A549 (cell line): ENCODE measurements around the gene AFF3. TPM values are rescaled to one million over a fixed set of nuclear protein-coding genes. Genes with fewer than 3 reads are reported as not detected.

Experiments used
- ATAC-seq, 2 experiments: fragments of 200-7000 bp in 1 of 2; fragments of >200 bp in 1 of 2; cut with Nextera tagmentation in 1 of 2; cut with Tn5 transposase in 1 of 2; 3 replicates each; pipeline versions ENCODE4 v1.8.0 to v1.9.1; 2018 to 2020; ENCODE audit warnings: mild to moderate bottlenecking in 1 of 2, moderate library complexity in 1 of 2
- CTCF ChIA-PET: fragments of 300-600 bp; sonication (Branson Sonifier 250); formaldehyde crosslinking; extraction: SDS; loops from one replicate; lab custom pipeline; 2021; ENCODE audit warnings: antibody characterized with exemption, inconsistent platforms; lab: Yijun Ruan, JAX
- POLR2A ChIA-PET: fragments of 350-600 bp; formaldehyde crosslinking; extraction: SDS; loops from one replicate; lab custom pipeline; 2021; ENCODE audit warnings: antibody characterized with exemption, inconsistent platforms; lab: Yijun Ruan, JAX
- DNase-seq, 2 experiments: peaks; one replicate each; pipeline versions ENCODE4 v3.0.0 to v3.0.0-alpha.2; 2011 to 2016; ENCODE audit warnings: low read depth in 1 of 2, low spot score in 1 of 2
- FAIRE-seq: peaks from 2 replicates; lab custom pipeline; 2011; peaks lifted over from hg19 to GRCh38; lab: Jason Lieb, UNC
- H3K27ac ChIP-seq, 2 experiments: fragments of >200 bp; sonication (Bioruptor Twin); formaldehyde crosslinking; 3 replicates each; pipeline ENCODE4 v1.5.1; 2016 to 2017
- H3K4me1 ChIP-seq: fragments of >200 bp; sonication (Bioruptor Twin); formaldehyde crosslinking; 3 replicates; pipeline ENCODE4 v1.6.1; 2016
- H3K4me2 ChIP-seq: fragments of >200 bp; sonication (Bioruptor Twin); formaldehyde crosslinking; 3 replicates; pipeline ENCODE4 v1.6.1; 2016
- H3K4me3 ChIP-seq: fragments of >200 bp; sonication (Bioruptor Twin); formaldehyde crosslinking; 3 replicates; pipeline ENCODE4 v1.5.1; 2016
- H3K9me3 ChIP-seq: fragments of >200 bp; sonication (Bioruptor Twin); formaldehyde crosslinking; 3 replicates; pipeline ENCODE4 v1.6.1; 2016
- BCL3 ChIP-seq: fragments of >200 bp; sonication (Bioruptor Twin); formaldehyde crosslinking; IDR thresholded peaks from 3 replicates; pipeline ENCODE4 v1.6.1; 2016
- EHF ChIP-seq: fragments of 250-450 bp; sonication (Bioruptor Pico); IDR thresholded peaks from 2 replicates; pipeline ENCODE4 v1.5.0; 2020; ENCODE audit warnings: mild to moderate bottlenecking
- EHMT2 ChIP-seq: fragments of 200-600 bp; sonication (generic); IDR thresholded peaks from 2 replicates; pipeline ENCODE4 v1.6.1; 2016; ENCODE audit warnings: antibody characterized with exemption, low read depth, mild to moderate bottlenecking, moderate library complexity
- ESRRA ChIP-seq: fragments of 150-350 bp; IDR thresholded peaks from 2 replicates; pipeline ENCODE4 v1.6.1; 2014; ENCODE audit warnings: mild to moderate bottlenecking, low read length, borderline replicate concordance
- FOSB ChIP-seq: fragments of 250-450 bp; sonication (Bioruptor Pico); IDR thresholded peaks from 2 replicates; pipeline ENCODE4 v1.5.0; 2020; ENCODE audit warnings: mild to moderate bottlenecking, moderate library complexity
- FOSL2 ChIP-seq, 2 experiments: fragments of 450-650 bp in 1 of 2; fragments of >200 bp in 1 of 2; sonication (Bioruptor Twin) in 1 of 2; formaldehyde crosslinking; IDR thresholded peaks; 2 replicates each; pipeline versions ENCODE4 v1.5.0 to v1.6.1; 2016 to 2020; ENCODE audit warnings: mild to moderate bottlenecking in 1 of 2, moderate library complexity in 1 of 2
- GATA3 ChIP-seq: IDR thresholded peaks from 2 replicates; pipeline ENCODE4 v1.6.1; 2012; ENCODE audit warnings: borderline replicate concordance
- HES2 ChIP-seq: fragments of >200 bp; sonication (Bioruptor Twin); formaldehyde crosslinking; IDR thresholded peaks from 2 replicates; pipeline ENCODE4 v1.6.1; 2016
- HEYL ChIP-seq: fragments of 250-450 bp; sonication (Bioruptor Pico); IDR thresholded peaks from 2 replicates; pipeline ENCODE4 v1.8.0; 2021; ENCODE audit warnings: mild to moderate bottlenecking, moderate library complexity
- HMGXB4 ChIP-seq: fragments of 250-450 bp; sonication (Bioruptor Pico); IDR thresholded peaks from 2 replicates; pipeline ENCODE4 v1.5.0; 2021; ENCODE audit warnings: mild to moderate bottlenecking, moderate library complexity, borderline replicate concordance
- HOXB13 ChIP-seq: fragments of 250-450 bp; sonication (Bioruptor Pico); IDR thresholded peaks from 2 replicates; pipeline ENCODE4 v1.5.0; 2020; ENCODE audit warnings: low read depth, mild to moderate bottlenecking, moderate library complexity
- MAFK ChIP-seq: fragments of 450-650 bp; IDR thresholded peaks from 2 replicates; pipeline ENCODE4 v1.6.1; 2014; ENCODE audit not compliant: partially characterized antibody
- MAX ChIP-seq: IDR thresholded peaks from 2 replicates; pipeline ENCODE4 v1.6.1; 2012
- NFE2L2 ChIP-seq: fragments of 150-350 bp; conservative IDR thresholded peaks from 2 replicates; pipeline ENCODE4 v1.6.1; 2014; ENCODE audit warnings: low read length
- POLR2A ChIP-seq: IDR thresholded peaks from 2 replicates; pipeline ENCODE4 v1.6.1; 2012; ENCODE audit warnings: mild to moderate bottlenecking, low read length
- RFX5 ChIP-seq: fragments of 450-650 bp; IDR thresholded peaks from 2 replicates; pipeline ENCODE4 v1.7.1; 2014; ENCODE audit warnings: antibody characterized with exemption, mild to moderate bottlenecking, moderate library complexity
- SREBF2 ChIP-seq: fragments of 450-650 bp; IDR thresholded peaks from 2 replicates; pipeline ENCODE4 v1.6.1; 2014; ENCODE audit warnings: mild to moderate bottlenecking, moderate library complexity
- TFCP2L1 ChIP-seq: fragments of 250-450 bp; sonication (Bioruptor Pico); IDR thresholded peaks from 2 replicates; pipeline ENCODE4 v1.5.0; 2021; ENCODE audit warnings: mild to moderate bottlenecking
- TP53 ChIP-seq: fragments of 250-450 bp; sonication (Bioruptor Pico); IDR thresholded peaks from 2 replicates; pipeline ENCODE4 v1.5.0; 2021; ENCODE audit warnings: mild to moderate bottlenecking, moderate library complexity
- USF2 ChIP-seq: fragments of 450-650 bp; IDR thresholded peaks from 2 replicates; pipeline ENCODE4 v1.6.1; 2014; ENCODE audit warnings: antibody characterized with exemption
- ZFP36 ChIP-seq: fragments of 450-650 bp; IDR thresholded peaks from 2 replicates; pipeline ENCODE4 v1.6.1; 2014; ENCODE audit warnings: borderline replicate concordance; ENCODE audit not compliant: partially characterized antibody
- WGBS: methylation state at CpG from one replicate; pipeline ENCODE4 v1.1.6; 2017; ENCODE audit errors: missing lambda C conversion rate; 5-methylcytosine and 5-hydroxymethylcytosine counted together
- polyA plus RNA-seq, 4 experiments: library from polyadenylated mRNA; depleted of rRNA in 3 of 4; stranded (reverse); fragments of >200 nt; fragmentation: RNase III in 1 of 4; extraction: RNeasy Plus Mini Kit Qiagen cat#74134 plus additional on column Dnase treatment in 1 of 4; gene quantifications; 2 replicates in 3 of 4; 3 replicates in 1 of 4; pipeline ENCODE4 v1.2.3, GENCODE V29; 2011 to 2017
- TF ChIP-seq, protein P1 (sequence below): fragments of 150-350 bp; IDR thresholded peaks from 2 replicates; pipeline ENCODE4 v1.6.1; 2014; ENCODE audit warnings: low read depth, mild to moderate bottlenecking, low read length
- TF ChIP-seq, protein P2 (sequence below): fragments of >200 bp; sonication (Bioruptor Twin); formaldehyde crosslinking; IDR thresholded peaks from 3 replicates; pipeline ENCODE4 v1.5.1; 2016
- TF ChIP-seq, protein P3 (sequence below): fragments of 250-450 bp; sonication (Bioruptor Pico); IDR thresholded peaks from 2 replicates; pipeline ENCODE4 v1.5.0; 2020; ENCODE audit warnings: low read depth, mild to moderate bottlenecking, moderate library complexity

Gene AFF3
- polyA plus RNA-seq, 2 of the 4 experiments (the other 2 are of a cell fraction): not detected

DNA sequence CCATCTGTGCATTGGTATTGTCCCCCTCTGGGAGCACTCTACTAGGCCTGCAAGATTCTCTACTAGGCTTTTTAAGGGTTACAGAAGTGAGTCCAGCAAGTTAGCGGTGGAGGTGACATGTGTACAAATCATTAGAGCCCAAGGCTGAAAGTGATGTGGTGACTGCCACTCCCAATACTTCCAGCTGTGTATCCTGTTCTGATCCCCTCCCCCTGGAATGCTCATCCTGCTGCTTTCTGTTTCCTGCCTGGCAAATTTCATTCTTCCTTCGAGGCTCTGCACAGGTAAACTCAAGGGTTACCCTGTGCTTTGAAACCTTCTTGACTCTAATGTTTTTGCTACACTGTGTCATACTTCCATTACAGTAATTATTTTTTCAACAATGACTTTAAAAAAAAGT is 394.0 kb downstream of the AFF3 start:
- no peak for TF ChIP-seq TFCP2L1 (CRISPR knock-in tag)
- no peak overlapping the region for H3K27ac ChIP-seq
- DNase-seq (no peak), FAIRE-seq (no peak), ATAC-seq (no peak)
- no peak overlapping the region for H3K4me3 ChIP-seq
- H3K9me3 ChIP-seq: no peaks in the 10 kb centered on the region
- POLR2A ChIA-PET: no interaction called here
- CTCF ChIA-PET: no interaction called here
- no peaks in the 10 kb centered on the region for H3K4me1 ChIP-seq
- 16% methylated on average over 2 of the region's 2 CpGs for WGBS
- H3K4me2 ChIP-seq: no peak overlapping the region

GRCh38 chr2:99747842-99748241 is 394.5 kb downstream of the AFF3 start:
- POLR2A ChIA-PET: no interaction called here
- Histone ChIP-seq H3K4me3 (no peak overlapping the region), H3K9me3 (no peaks in the 10 kb centered on the region), H3K27ac (no peak overlapping the region), H3K4me1 (no peaks in the 10 kb centered on the region), H3K4me2 (no peak overlapping the region)
- DNase-seq (no peak), FAIRE-seq (no peak), ATAC-seq (no peak)
- no peak for TF ChIP-seq ZFP36
- TF ChIP-seq FOSB (CRISPR knock-in tag): no peak
- TF ChIP-seq, protein P1, sequence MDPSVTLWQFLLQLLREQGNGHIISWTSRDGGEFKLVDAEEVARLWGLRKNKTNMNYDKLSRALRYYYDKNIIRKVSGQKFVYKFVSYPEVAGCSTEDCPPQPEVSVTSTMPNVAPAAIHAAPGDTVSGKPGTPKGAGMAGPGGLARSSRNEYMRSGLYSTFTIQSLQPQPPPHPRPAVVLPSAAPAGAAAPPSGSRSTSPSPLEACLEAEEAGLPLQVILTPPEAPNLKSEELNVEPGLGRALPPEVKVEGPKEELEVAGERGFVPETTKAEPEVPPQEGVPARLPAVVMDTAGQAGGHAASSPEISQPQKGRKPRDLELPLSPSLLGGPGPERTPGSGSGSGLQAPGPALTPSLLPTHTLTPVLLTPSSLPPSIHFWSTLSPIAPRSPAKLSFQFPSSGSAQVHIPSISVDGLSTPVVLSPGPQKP: no peak
- TF ChIP-seq EHF (CRISPR knock-in tag): no peak
- TF ChIP-seq, protein P2, sequence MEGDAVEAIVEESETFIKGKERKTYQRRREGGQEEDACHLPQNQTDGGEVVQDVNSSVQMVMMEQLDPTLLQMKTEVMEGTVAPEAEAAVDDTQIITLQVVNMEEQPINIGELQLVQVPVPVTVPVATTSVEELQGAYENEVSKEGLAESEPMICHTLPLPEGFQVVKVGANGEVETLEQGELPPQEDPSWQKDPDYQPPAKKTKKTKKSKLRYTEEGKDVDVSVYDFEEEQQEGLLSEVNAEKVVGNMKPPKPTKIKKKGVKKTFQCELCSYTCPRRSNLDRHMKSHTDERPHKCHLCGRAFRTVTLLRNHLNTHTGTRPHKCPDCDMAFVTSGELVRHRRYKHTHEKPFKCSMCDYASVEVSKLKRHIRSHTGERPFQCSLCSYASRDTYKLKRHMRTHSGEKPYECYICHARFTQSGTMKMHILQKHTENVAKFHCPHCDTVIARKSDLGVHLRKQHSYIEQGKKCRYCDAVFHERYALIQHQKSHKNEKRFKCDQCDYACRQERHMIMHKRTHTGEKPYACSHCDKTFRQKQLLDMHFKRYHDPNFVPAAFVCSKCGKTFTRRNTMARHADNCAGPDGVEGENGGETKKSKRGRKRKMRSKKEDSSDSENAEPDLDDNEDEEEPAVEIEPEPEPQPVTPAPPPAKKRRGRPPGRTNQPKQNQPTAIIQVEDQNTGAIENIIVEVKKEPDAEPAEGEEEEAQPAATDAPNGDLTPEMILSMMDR: no peak
- no peak for TF ChIP-seq SREBF2
- TF ChIP-seq, protein P3, sequence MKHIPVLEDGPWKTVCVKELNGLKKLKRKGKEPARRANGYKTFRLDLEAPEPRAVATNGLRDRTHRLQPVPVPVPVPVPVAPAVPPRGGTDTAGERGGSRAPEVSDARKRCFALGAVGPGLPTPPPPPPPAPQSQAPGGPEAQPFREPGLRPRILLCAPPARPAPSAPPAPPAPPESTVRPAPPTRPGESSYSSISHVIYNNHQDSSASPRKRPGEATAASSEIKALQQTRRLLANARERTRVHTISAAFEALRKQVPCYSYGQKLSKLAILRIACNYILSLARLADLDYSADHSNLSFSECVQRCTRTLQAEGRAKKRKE (CRISPR knock-in tag): no peak
- no peak for TF ChIP-seq BCL3
- no peak for TF ChIP-seq HOXB13
- no peak for TF ChIP-seq NFE2L2
- TF ChIP-seq USF2: no peak
- no peak for TF ChIP-seq MAX
- TF ChIP-seq EHMT2: no peak
- TF ChIP-seq MAFK: no peak
- TF ChIP-seq ESRRA: no peak
- 61% methylated on average over 3 of the region's 3 CpGs for WGBS
- CTCF ChIA-PET: no interaction called here

DNA sequence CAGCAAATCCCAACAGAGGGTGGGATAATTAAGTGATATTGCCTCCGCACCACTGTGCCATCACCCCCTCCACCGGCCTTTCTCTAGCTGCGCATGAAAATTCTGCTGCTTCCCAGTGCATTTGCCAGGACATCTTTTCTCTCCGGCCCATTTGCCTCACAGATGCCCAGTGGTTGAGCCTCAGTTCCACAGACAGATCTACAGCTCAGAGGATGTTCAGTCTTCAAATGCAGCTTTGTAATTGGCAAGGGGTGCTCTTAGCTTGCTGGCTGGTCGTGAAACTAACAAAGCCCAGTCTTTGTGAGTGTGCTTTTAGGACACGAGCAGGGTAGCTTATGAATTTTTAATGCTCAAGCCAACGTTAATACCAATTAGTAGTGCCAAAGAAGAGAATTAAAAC is 399.2 kb downstream of the AFF3 start:
- no peak for DNase-seq
- ATAC-seq: no peak
- H3K9me3 ChIP-seq: no peaks in the 10 kb centered on the region
- H3K4me3 ChIP-seq: no peak overlapping the region
- H3K4me2 ChIP-seq: no peak overlapping the region
- ChIA-PET POLR2A (no interaction called here), CTCF (no interaction called here)
- H3K4me1 ChIP-seq: no peaks in the 10 kb centered on the region
- WGBS: 43% methylated on average over 7 of the region's 7 CpGs
- H3K27ac ChIP-seq: no peak overlapping the region
- FAIRE-seq: no peak
- TF ChIP-seq HES2 (no peak), TFCP2L1 (CRISPR knock-in tag) (no peak), ESRRA (no peak), BCL3 (no peak), FOSB (CRISPR knock-in tag) (no peak), GATA3 (no peak), POLR2A (no peak), RFX5 (no peak), ZFP36 (no peak), HEYL (no peak), HMGXB4 (CRISPR knock-in tag) (no peak), TP53 (CRISPR knock-in tag) (no peak), FOSL2 (IDR thresholded peaks at IDR 0.05) (no peak), FOSL2 (CRISPR knock-in tag; IDR thresholded peaks at IDR 0.05) (no peak)
